NCI-H2081 (cell line): ENCODE data around the gene IFIH1.

Source experiments
- DNase-seq, 2 experiments: peaks; one replicate each; lab custom pipeline; 2025; lab: John Stamatoyannopoulos, UW

Gene IFIH1

DNA sequence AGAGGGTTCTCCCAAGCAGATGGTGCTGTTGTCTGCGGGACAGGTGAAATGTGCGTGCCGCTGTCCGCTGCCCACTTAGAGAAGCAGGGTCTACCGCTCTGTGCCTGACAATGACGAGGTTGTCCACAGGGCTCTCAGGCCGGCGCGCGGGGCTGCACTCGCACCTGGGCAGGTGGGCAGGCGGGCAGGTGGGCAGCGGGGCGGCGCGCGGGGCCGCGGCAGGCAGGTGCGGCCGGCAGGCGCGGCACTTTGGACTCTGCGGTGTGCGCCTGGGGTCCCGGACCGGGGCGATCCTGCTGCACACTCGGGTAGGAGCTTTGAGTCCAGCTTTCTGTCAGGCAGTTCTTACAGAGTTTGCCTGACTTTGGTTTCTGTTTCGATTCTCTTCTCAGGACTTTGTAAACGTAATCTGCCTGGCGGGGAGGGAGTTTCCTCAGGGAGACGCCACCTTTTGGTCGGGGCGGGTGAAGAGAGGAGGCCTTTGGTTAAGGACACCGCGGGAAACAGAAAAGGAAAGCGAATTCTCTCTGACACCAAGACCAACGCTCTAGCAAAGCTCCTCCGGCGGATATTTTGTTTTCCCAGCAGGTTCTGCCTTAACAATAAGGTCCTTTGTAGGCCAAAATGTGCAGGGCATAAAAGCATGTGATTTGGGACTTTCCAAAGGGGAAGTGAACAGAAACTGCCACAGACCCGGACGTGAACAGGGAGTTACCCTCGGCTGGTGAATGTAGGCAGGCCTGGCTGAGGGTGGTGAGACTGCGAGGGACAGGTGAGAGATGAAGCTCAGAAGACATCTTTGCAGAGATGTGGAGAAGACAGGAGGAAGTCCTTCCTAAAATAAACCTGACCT, at the start of gene IFIH1:
Gene IFIH1, minus strand, starts transcription at position 357 of the 853 bp plus-strand sequence. CDS start 377 bp downstream, outside the sequence.
- peak; percentile 77 to 81 for DNase-seq

- DNase-seq, result no peak
These were observed 46.9 kb upstream of the IFIH1 start for GRCh38 chr2:162365392-162365791.

- DNase-seq, result no peak
These were observed 26.1 kb upstream of the IFIH1 start for GRCh38 chr2:162344617-162344950.

- DNase-seq, result peak; percentile 96 to 98
These were observed 25.5 kb upstream of the IFIH1 start, which contains the start of gene GCA for GRCh38 chr2:162343824-162344616. GCA (plus strand) TSS chr2:162344132; CDS start chr2:162344249, 117 bp downstream.

DNA sequence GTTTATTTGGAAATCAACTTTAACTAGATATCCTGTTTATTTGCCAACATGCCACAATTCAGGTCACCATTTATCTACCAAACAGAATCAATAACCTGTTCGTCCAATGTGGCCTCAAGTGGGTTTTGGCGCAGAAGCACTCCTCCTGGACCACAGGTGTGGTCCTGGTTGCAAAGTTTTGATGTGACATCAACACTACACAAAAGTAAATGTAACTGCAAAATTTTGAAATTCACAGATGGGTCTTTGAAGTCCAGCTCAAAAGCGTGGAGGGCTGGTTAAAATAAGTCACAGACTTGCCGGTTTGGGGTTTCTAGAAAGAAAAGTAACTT, 25.0 kb upstream of the IFIH1 start:
- no peak for DNase-seq

- DNase-seq, result no peak
These were observed 24.4 kb upstream of the IFIH1 start for GRCh38 chr2:162342841-162343240.

DNA sequence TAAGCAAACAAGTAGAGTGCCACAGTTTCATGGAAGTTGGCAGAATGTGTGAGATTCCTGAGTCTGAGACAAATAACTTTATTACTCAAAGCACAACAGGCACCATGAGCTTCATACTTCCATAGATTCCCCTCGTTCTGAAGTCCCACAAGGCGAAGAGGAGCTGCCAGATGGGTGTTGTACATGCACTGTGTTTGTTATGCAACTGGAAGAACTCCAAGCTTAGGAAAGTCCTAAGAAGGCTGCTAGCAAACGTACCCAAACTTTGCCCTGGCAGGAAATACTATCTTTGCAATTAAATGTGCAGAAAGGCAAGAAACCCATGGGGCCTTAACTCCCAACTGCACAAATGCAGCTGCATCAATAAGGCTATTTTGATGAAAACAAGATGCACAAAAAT, 23.8 kb upstream of the IFIH1 start:
- no peak for DNase-seq

DNA sequence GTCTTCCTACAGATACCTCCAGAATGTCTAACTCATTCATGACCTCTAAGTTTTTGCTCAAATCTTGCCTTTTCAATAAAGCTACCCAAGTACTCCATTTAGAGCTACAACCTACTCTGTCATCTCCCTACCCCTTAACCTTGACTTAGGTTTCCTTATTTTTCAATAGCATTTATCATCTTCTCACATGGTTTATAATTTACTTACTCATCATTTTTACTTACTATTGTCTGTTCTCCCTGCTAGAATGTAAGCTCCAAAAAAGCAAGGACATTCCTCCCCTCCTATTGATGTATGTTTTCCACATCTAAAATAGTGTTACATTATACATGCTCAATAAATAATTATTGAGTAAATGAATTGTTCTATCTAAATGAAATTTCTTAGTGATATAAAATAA, 22.3 kb upstream of the IFIH1 start:
- no peak for DNase-seq

DNA sequence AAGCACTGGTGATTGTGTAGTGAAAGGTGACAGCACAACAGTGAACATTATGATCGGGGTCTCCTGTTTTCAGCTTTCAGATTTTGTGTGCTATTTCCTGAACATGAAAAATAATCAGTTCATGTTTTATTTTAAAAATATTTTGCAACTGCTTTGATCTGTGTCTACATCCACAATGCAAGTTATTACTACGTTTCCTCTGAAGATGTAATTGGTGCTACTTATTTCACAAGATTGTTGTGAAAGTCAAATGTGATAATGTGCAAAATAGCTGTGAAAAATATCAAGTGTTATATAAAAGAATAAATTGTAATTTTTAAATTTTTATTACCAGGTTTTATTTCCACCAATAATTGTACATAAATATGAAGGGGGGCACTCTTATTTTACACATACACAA, 19.4 kb upstream of the IFIH1 start:
- no peak for DNase-seq

DNA sequence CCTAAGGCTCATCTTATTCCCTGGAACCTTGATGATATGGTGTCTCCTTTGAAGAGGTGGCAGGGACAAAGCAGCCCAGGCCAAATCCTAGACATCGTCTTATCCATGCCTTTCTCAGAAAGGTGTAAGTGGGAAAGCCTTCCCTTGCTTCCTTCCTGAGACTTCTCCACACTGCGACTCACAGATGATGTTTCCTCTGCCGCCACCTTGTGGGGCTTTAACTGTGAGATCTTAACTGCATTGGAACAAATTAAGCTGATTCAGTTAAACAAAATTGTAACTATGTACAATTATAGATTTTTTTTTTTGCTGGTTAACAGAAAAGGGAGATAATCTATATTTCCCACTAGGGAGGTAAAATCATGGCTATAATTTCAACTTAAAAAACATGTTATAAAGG, 15.5 kb upstream of the IFIH1 start:
- peak in 1 of 2 experiments; percentile 32 for DNase-seq

- no peak for DNase-seq
These were observed 12.4 kb upstream of the IFIH1 start for GRCh38 chr2:162330881-162331280.

DNA sequence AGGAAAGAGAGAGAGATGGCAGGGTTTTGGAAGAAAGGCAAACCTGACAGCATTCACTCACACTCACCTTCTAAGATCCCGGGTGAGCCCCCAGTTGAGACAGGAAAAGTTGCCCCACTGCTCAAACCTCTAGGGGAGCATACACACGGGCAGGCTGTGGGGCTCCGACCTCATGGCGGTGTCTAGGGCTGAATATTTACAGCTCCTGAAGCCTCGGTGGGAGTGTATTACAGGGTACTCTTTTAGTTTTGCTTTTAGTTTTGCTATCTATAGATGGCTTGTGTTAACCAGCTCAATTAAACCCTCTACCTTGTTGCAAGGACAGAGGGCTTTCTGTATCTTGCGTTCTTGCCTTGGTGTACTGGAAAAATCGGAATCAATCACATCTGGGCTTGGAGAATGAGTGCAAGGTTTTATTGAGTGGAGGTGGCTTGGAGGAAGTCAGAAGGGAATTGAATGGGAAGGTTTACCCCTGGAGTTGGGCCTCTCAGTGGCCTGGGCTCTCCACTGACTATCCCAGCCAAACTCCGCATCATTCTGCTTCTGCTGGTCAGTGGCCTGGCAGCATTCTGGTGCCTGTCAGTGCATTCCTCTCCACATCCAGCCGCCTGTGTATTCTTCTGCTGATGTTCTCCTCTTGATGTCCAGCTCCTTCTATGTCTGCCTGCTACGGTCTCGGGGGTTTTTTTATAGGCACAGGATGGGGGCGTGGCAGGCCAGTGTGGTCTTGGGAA, 10.1 kb upstream of the IFIH1 start:
- no peak for DNase-seq

DNA sequence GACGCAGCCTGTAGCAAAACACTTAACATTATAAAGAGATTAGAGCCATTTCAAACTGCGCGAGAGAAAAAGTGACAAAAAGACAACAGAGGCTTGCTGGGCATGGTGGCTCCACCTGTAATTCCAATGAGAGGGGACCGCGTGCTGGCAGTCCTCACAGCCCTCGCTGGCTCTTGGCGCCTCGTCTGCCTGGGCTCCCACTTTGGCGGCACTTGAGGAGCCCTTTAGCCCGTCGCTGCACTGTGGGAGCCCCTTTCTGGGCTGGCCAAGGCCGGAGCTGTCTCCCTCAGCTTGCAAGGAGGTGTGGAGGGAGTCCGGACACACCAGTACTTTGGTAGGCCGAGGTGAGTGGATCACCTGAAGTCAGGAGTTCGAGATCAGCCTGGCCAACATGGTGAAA, 9.3 kb upstream of the IFIH1 start:
- DNase-seq, result no peak

- DNase-seq, result no peak
These were observed 8.8 kb upstream of the IFIH1 start for GRCh38 chr2:162327134-162327769.

DNA sequence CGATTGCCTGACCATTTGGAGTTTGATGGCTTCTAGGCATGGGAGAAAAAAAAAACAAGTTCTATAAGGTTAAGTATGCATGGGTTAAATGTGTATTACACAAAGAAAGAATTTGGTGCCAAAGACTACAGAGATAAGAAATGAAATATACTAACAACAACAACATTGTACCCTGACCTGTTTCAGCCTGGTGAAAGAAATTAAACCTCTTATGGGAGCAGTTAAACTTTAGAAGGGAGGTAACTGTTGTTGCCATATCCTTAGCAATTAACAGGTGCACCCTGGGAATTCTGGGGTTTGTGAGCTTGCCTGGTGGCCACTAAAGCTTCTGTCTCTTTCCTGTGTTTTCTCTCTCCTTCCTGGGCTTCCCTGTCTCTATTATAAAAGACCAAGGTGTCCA, 6.5 kb upstream of the IFIH1 start:
- DNase-seq, result no peak

- DNase-seq, result no peak
These were observed 2.5 kb upstream of the IFIH1 start for GRCh38 chr2:162320864-162321517.

DNA sequence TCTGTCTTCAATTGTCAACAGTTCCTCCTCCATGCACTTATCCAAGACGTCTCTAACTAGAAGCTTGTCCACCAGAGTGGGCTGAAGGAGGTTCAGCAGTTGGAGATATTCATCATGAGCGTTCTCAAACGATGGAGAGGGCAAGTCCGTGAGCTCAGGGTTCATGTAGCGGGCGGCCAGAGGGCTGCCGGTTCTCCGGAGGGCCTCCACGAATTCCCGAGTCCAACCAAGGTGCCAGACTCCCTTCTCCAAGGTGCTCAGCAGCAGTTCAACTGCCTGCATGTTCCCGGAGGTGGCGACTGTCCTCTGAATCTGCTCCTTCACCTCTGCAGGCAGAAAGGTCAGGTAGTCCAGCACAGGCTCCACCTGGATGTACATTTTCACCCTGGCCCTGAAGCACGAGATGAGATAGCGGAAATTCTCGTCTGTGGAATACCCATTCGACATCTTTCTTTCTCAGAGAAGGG, 590 bp downstream of the IFIH1 start:
- no peak for DNase-seq

DNA sequence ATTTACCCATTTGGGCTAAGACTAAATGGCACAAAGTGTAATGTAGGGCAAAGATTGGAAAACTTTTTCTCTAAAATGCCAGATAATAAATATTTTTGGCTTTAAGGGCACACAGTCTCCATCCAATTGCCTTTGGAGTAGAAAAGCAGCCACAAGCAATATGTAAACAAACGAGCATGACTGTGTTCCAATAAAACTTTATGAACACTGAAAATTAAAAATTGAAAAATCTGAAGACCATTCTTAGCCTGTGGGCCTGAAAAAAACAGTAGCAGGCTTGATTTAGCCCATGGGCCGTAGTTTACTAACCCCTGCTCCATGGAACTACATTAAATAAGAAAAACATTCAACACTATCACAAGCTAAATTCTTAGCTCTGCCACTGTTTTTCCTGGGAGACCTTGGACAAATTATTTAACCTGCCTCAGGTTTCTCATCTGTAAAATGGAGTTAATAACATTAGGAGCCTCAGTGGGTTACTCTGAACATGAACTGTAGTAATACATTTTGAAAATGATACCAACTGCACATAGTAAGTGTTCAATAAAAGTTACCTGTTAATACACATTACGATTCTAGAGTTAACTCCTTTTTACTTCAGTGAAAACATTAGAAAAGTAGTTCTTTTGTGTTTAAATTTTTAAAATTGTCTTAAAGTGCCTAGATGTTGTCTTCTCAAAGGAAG, 1.3 kb downstream of the IFIH1 start:
- no peak for DNase-seq

- no peak for DNase-seq
These were observed 1.9 kb downstream of the IFIH1 start for GRCh38 chr2:162316590-162316989.

GRCh38 chr2:162315938-162316337, 2.5 kb downstream of the IFIH1 start:
- DNase-seq, result no peak

DNA sequence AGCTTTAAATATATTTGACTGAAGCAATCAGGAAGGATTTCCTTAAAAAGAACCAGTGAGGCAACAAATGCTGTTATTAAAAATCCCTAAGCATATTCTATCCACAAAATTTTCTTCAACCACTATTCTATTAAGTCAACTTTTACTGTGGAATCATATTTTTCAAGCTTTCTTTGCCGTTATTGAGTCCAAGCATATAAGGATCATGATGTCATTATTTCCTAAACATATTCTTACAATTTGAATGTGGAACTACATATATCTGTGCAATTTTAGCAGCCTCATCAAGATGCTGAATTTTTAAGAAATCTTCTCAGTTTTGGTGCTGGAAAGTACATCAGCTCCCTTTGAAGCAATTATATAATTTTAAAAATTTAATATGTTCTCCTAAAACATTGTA, 5.6 kb downstream of the IFIH1 start:
- DNase-seq, result no peak
